K562 (cell line): ENCODE data around the gene GUCA1A. TPM values are rescaled to one million over a fixed set of nuclear protein-coding genes. Genes with fewer than 3 reads are reported as not detected.

Experiments used
- BMI1 ChIP-seq: fragments of 150-350 bp; IDR thresholded peaks from 2 replicates; pipeline ENCODE4 v1.6.1; 2014; ENCODE audit warnings: low read length
- DPF2 ChIP-seq: fragments of 450-650 bp; IDR thresholded peaks from 2 replicates; pipeline ENCODE4 v1.6.1; 2016
- HCFC1 ChIP-seq: IDR thresholded peaks from 2 replicates; pipeline ENCODE4 v1.6.1; 2012; ENCODE audit warnings: low read depth, low read length, improper control_type of control experiment
- HEY1 ChIP-seq: fragments of 250-450 bp; sonication (Bioruptor Pico); IDR thresholded peaks from 2 replicates; pipeline ENCODE4 v1.5.0; 2020; ENCODE audit warnings: mild to moderate bottlenecking, moderate library complexity, borderline replicate concordance
- HMGN3 ChIP-seq: IDR thresholded peaks from 2 replicates; pipeline ENCODE4 v1.6.1; 2011; ENCODE audit warnings: borderline replicate concordance, low read depth, mild to moderate bottlenecking, mixed read lengths, low read length; ENCODE audit not compliant: insufficient read length; ENCODE audit errors: extremely low read depth
- HNRNPUL1 ChIP-seq: fragments of 200-400 bp; formaldehyde crosslinking; IDR thresholded peaks from 2 replicates; pipeline ENCODE4 v1.6.1; 2017; ENCODE audit warnings: low read length
- KDM1A ChIP-seq, 2 experiments: fragments of 450-650 bp; IDR thresholded peaks; 2 replicates each; pipeline ENCODE4 v1.6.1; 2016; ENCODE audit warnings: mild to moderate bottlenecking in 2 of 2
- KDM5B ChIP-seq: fragments of 200-600 bp; sonication (generic); IDR thresholded peaks from 2 replicates; pipeline ENCODE4 v1.6.1; 2012; ENCODE audit warnings: low read depth, mild to moderate bottlenecking, moderate library complexity, low read length, control low read depth, inconsistent platforms; ENCODE audit not compliant: insufficient replicate concordance
- NR2C1 ChIP-seq, 2 experiments: fragments of 450-650 bp; IDR thresholded peaks; 2 replicates each; pipeline ENCODE4 v1.6.1; 2017; ENCODE audit warnings: mild to moderate bottlenecking in 2 of 2, antibody characterized with exemption in 1 of 2, inconsistent platforms in 1 of 2, missing compliant biosample characterization in 1 of 2, missing genetic modification characterization in 1 of 2
- RBM25 ChIP-seq: fragments of 200-400 bp; formaldehyde crosslinking; IDR thresholded peaks from 2 replicates; pipeline ENCODE4 v1.6.1; 2018; ENCODE audit warnings: low read length, low read depth, moderate library complexity; ENCODE audit not compliant: severe bottlenecking
- SAFB ChIP-seq: fragments of 200-400 bp; formaldehyde crosslinking; IDR thresholded peaks from 2 replicates; pipeline ENCODE4 v1.6.1; 2017; ENCODE audit warnings: low read depth, low read length, borderline replicate concordance
- ZFP36 ChIP-seq: fragments of 150-350 bp; IDR thresholded peaks from 2 replicates; pipeline ENCODE4 v1.6.1; 2018; ENCODE audit warnings: low read length, low read depth; ENCODE audit not compliant: partially characterized antibody
- ZNF830 ChIP-seq: fragments of 250-450 bp; sonication (Bioruptor Pico); IDR thresholded peaks from 2 replicates; pipeline ENCODE4 v1.5.0; 2021; ENCODE audit warnings: mild to moderate bottlenecking
- polyA plus RNA-seq, 8 experiments: library from polyadenylated mRNA; depleted of rRNA in 4 of 8; stranded (reverse) in 5 of 8; unstranded in 3 of 8; fragments of >200 nt; fragmentation: Nextera tagmentation in 2 of 8; fragmentation: Illumina TruSeq in 1 of 8; extraction: Ambion mirVana in 2 of 8; extraction: Trizol in 1 of 8; gene quantifications; 2 replicates each; pipeline versions ENCODE4 v1.2.1 to v1.2.3, GENCODE V29; 2011 to 2014; ENCODE audit warnings: inconsistent platforms in 1 of 8, missing spikeins in 1 of 8
- total RNA-seq, 7 experiments: library from RNA; depleted of rRNA in 6 of 7; stranded (reverse); fragments of >200 nt in 6 of 7; fragmentation: Illumina TruSeq in 2 of 7; extraction: Trizol in 2 of 7; gene quantifications; 2 replicates each; pipeline versions ENCODE4 v1.2.1 to v1.2.3, GENCODE V29; 2011 to 2021; ENCODE audit warnings: low replicate concordance in 1 of 7
- TF ChIP-seq, protein P1 (sequence below): fragments of 450-650 bp; conservative IDR thresholded peaks from 2 replicates; pipeline ENCODE4 v1.6.1; 2016; ENCODE audit warnings: missing genetic modification characterization, low read depth, mild to moderate bottlenecking, control low read depth, missing compliant biosample characterization
- TF ChIP-seq, protein P2 (sequence below): fragments of 450-650 bp; IDR thresholded peaks from 2 replicates; pipeline ENCODE4 v1.6.1; 2016; ENCODE audit warnings: low read depth, mild to moderate bottlenecking, moderate library complexity
- TF ChIP-seq, protein P3 (sequence below): sonication (generic); formaldehyde crosslinking; IDR thresholded peaks from 2 replicates; pipeline ENCODE4 v1.8.0; 2022; ENCODE audit warnings: missing genetic modification reagents, mild to moderate bottlenecking, borderline replicate concordance
- TF ChIP-seq, protein P4 (sequence below): sonication (generic); formaldehyde crosslinking; IDR thresholded peaks from 2 replicates; pipeline ENCODE4 v1.8.0; 2022; ENCODE audit warnings: mild to moderate bottlenecking, missing genetic modification reagents, borderline replicate concordance

GUCA1A gene
- total and polyA plus RNA-seq, 9 of the 15 experiments (the other 6 are each of a cell fraction or from before 2014, with no cell fraction given) = not detected

DNA sequence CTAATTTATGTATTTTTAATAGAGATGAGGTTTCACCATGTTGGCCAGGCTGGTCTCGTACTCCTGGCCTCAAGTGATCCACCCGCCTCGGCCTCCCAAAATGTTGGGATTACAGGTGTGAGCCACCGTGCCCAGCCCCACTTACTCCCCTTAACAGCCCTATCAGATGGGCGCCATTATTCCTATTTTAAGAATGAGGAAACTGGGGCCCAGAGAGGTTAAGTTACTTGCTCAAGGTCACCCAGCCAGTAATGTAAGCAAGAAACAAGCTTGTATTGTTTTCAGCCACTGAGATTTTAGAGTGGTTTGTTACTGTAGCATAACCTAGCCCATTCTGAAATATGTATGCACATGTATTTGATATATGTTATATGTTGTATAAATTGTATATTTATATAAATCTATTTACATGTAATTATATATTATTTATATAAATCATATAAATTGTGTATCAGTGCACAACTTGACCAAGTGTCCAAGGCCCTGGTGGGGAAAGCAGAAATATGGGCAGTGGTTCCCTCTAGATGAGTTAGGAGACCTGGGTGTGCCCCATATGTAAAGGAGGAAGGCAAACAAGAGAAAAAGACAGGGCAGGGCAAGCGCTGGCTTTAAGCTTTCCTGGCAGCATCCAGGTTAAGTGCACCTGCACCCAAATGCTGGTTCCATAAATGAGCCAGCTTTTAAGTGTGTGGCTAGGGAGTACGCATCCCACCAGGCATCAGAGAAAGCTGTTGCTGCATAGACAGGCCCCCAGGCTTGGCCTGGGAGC is 1.2 kb upstream of the GUCA1A start (continued):
- TF ChIP-seq RBM25 (peak; percentile 75), HNRNPUL1 (no peak), SAFB (no peak), HCFC1 (no peak), BMI1 (no peak), KDM1A (IDR thresholded peaks at IDR 0.05) (peak; percentile 20 to 57; a peak in 3 of 4 replicates), DPF2 (no peak), HEY1 (CRISPR knock-in tag) (no peak), ZNF830 (no peak), KDM5B (no peak), NR2C1 (IDR thresholded peaks at IDR 0.05) (no peak), NR2C1 (tag; IDR thresholded peaks at IDR 0.05) (no peak), ZFP36 (peak; percentile 79), HMGN3 (no peak)
- TF ChIP-seq, protein P1, sequence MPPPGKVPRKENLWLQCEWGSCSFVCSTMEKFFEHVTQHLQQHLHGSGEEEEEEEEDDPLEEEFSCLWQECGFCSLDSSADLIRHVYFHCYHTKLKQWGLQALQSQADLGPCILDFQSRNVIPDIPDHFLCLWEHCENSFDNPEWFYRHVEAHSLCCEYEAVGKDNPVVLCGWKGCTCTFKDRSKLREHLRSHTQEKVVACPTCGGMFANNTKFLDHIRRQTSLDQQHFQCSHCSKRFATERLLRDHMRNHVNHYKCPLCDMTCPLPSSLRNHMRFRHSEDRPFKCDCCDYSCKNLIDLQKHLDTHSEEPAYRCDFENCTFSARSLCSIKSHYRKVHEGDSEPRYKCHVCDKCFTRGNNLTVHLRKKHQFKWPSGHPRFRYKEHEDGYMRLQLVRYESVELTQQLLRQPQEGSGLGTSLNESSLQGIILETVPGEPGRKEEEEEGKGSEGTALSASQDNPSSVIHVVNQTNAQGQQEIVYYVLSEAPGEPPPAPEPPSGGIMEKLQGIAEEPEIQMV (tag) = no peak
- TF ChIP-seq, protein P2, sequence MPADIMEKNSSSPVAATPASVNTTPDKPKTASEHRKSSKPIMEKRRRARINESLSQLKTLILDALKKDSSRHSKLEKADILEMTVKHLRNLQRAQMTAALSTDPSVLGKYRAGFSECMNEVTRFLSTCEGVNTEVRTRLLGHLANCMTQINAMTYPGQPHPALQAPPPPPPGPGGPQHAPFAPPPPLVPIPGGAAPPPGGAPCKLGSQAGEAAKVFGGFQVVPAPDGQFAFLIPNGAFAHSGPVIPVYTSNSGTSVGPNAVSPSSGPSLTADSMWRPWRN = no peak
- TF ChIP-seq, protein P3, sequence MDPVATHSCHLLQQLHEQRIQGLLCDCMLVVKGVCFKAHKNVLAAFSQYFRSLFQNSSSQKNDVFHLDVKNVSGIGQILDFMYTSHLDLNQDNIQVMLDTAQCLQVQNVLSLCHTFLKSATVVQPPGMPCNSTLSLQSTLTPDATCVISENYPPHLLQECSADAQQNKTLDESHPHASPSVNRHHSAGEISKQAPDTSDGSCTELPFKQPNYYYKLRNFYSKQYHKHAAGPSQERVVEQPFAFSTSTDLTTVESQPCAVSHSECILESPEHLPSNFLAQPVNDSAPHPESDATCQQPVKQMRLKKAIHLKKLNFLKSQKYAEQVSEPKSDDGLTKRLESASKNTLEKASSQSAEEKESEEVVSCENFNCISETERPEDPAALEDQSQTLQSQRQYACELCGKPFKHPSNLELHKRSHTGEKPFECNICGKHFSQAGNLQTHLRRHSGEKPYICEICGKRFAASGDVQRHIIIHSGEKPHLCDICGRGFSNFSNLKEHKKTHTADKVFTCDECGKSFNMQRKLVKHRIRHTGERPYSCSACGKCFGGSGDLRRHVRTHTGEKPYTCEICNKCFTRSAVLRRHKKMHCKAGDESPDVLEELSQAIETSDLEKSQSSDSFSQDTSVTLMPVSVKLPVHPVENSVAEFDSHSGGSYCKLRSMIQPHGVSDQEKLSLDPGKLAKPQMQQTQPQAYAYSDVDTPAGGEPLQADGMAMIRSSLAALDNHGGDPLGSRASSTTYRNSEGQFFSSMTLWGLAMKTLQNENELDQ (CRISPR knock-in tag) = no peak
- TF ChIP-seq, protein P4, sequence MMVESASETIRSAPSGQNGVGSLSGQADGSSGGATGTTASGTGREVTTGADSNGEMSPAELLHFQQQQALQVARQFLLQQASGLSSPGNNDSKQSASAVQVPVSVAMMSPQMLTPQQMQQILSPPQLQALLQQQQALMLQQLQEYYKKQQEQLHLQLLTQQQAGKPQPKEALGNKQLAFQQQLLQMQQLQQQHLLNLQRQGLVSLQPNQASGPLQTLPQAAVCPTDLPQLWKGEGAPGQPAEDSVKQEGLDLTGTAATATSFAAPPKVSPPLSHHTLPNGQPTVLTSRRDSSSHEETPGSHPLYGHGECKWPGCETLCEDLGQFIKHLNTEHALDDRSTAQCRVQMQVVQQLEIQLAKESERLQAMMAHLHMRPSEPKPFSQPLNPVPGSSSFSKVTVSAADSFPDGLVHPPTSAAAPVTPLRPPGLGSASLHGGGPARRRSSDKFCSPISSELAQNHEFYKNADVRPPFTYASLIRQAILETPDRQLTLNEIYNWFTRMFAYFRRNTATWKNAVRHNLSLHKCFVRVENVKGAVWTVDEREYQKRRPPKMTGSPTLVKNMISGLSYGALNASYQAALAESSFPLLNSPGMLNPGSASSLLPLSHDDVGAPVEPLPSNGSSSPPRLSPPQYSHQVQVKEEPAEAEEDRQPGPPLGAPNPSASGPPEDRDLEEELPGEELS (CRISPR knock-in tag) = no peak
